ENCODE data around the gene PELI3.
"Not testable (repeated sequence)": the region's sequence is repeated elsewhere in the genome, so short reads cannot be mapped to it uniquely, and the experiment has no call there.

PELI3 gene

GRCh38 chr11:66466225-66467033 lies at the start of gene PELI3:
Gene PELI3, plus strand, starts transcription at chr11:66466905. Its CDS starts 1,224 bp downstream, at chr11:66468129.
- DNase-seq (ENCODE audit: low spot score) = peak; percentile 100

- no peak for DNase-seq (ENCODE audit: low spot score)
Measured at GRCh38 chr11:66417000-66417399, 49.7 kb upstream of the PELI3 start.

GRCh38 chr11:66418168-66418985 lies 48.3 kb upstream of the PELI3 start:
- peak; percentile 99 for DNase-seq (ENCODE audit: low spot score)

DNA sequence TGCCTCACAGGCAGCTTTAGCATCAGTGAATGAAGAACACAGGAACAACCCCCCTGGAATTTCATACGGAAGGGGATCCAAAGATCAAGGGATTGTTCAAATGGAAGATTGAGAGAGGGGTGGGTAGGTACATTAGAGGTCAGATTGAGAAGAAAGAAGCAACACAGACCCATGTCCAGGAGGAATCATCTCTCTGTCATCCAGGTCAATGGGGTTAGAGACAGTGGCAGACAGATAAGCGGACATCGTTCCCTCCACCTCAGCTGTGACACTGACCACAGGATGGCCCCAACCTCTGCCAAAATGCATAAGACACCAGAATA lies 47.8 kb upstream of the PELI3 start:
- no peak for DNase-seq (ENCODE audit: low spot score)

- DNase-seq (ENCODE audit: low spot score) = no peak
Measured at GRCh38 chr11:66419825-66420224, 46.9 kb upstream of the PELI3 start.

GRCh38 chr11:66420671-66421476 lies 45.8 kb upstream of the PELI3 start, which contains the start of gene NPAS4:
Gene NPAS4, plus strand, starts transcription at chr11:66421035. Its CDS starts 145 bp downstream, at chr11:66421180.
- no peak for DNase-seq (ENCODE audit: low spot score)

DNA sequence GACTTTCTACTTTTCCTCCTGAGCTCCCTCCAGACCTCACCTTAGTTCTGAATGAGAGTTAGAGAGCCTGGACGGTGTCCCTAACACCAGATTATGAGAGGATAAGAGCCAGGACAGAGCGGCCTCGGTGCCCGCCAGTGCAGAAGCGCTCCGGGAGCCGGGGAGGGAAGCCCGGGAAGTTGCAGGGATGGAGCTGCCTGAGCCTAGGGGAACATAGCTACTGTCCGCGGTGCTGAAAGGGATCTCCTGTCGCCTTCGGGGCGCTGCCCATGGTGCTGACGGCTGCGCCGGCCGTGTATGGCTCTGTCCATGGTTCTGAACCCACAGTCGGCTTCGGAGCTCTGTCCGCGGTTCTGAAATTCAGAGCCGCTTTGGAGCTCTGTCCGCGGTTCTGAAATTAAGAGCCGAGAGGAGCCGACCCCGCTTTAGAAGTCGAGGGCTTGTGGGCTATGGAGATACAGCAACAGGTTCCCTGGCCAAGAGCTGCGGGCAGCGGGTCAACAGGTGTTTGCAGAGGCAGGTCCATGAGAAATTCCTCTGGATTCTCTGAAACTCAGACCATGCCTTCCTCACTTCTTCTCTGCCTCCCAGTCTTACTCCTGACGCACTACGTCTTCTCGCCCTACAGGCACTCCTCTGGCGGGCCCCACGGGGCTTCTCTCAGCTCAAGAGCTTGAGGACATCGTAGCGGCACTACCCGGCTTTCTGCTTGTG lies 45.1 kb upstream of the PELI3 start:
- DNase-seq (ENCODE audit: low spot score) = peak; percentile 100

GRCh38 chr11:66426314-66426713 lies 40.4 kb upstream of the PELI3 start:
- DNase-seq (ENCODE audit: low spot score) = no peak

DNA sequence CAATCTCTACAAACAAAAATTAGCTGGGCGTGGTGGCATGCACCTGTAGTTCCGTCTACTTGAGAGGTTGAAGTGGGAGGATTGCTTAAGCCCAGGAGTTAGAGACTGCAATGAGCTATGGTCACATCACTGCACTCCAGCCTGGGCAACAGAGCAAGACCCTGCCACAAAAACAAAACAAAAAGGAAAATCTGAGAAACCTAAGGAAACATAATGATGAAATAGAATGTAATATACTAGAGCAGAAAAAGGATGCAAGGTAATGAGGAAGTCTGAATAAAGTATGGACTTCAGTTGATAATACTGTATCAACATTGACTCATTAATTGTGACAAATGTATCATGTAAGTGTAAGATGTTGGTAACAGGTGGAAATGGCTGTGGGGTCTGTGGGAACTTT lies 37.8 kb upstream of the PELI3 start:
- no peak for DNase-seq (ENCODE audit: low spot score)

- peak; percentile 100 for DNase-seq (ENCODE audit: low spot score)
Measured at GRCh38 chr11:66429983-66430602, 36.6 kb upstream of the PELI3 start.

DNA sequence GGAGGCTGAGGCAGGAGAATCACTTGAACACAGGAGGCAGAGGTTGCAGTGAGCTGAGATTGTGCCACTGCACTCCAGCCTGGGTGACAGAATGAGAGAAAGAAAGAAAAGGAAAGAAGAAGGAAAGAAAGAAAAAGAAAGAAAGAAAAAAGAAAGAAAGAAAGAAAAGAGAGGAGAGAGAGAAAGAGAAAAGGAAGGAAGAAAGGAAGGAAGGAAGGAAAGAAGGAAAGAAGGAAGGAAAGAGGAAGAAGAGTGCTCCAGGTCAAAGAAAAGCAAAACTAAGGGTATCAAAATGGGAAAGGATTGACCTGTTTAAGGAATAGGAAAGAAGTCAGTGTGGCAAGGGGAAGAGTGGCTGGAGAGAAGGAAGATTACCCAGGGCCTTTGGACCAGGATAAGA lies 35.4 kb upstream of the PELI3 start:
- not testable (repeated sequence) for DNase-seq (ENCODE audit: low spot score)

DNA sequence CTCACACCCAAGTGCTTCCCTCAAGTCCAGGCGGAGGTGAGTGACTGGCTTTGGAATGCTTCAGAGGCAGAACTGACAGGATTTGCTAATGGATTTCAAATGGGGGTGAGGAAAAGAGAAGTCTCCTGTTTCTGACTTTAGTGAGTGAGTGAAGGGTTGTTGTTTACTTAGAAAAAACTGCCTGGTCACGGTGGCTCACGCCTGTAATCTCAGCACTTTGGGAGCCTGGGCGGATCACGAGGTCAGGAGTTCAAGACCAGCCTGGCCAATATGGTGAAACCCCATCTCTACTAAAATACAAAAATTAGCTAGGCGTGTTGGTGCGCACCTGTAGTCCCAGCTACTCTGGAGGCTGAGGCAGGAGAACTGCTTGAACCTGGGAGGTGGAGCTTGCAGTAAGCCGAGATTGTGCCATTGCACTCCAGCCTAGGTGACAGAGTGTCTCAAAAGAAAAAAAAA lies 34.8 kb upstream of the PELI3 start:
- DNase-seq (ENCODE audit: low spot score) = not testable (repeated sequence)

DNA sequence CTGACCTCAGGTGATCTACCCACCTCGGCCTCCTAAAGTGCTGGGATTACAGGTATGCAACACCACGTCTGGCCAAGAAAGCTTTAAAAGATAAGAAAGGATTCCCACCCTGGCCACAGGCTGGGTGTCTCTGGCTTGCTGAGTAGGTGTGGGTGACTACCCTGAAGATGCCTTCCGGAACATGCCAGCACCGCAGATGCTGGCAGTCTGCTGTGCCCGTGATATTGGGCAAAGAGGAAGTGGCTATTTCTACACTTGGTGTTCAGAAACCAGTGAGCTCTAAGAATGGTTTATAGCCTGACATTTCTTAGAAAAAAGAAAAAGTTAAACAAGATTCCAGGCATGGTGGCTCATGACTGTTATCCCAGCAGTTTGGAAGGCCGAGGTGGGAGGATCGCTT lies 34.1 kb upstream of the PELI3 start:
- no peak for DNase-seq (ENCODE audit: low spot score)

DNA sequence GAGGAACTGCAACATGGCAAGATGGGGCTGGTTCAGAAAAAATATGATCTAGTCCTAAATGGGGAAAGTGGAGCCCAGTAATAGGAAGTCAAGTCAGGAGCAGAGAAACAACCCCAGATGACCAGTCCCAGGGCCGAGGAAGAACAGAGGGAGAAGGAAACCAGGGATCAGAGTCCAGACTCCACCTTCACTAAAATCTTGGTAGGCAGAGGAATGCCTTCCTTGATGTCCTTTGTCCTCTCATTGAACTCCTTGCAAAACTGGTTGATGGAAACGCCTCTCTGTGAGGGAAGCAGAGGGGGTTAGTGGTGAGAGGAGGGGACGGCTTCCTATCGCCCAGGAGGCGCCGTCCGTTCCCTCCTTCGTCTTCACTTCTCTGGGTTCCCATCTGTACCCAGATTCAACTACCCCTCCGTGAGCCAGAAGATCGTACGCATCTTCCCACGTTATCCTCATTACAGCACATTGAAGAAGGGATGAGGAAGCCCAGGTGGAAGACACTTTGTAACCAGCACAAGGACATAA lies 28.7 kb upstream of the PELI3 start:
- DNase-seq (ENCODE audit: low spot score) = no peak

GRCh38 chr11:66438504-66439466 lies 27.9 kb upstream of the PELI3 start, which contains the start of gene MRPL11:
Gene MRPL11, minus strand, starts transcription at chr11:66438848. Its CDS starts 94 bp downstream, at chr11:66438754.
- peak; percentile 100 for DNase-seq (ENCODE audit: low spot score)

DNA sequence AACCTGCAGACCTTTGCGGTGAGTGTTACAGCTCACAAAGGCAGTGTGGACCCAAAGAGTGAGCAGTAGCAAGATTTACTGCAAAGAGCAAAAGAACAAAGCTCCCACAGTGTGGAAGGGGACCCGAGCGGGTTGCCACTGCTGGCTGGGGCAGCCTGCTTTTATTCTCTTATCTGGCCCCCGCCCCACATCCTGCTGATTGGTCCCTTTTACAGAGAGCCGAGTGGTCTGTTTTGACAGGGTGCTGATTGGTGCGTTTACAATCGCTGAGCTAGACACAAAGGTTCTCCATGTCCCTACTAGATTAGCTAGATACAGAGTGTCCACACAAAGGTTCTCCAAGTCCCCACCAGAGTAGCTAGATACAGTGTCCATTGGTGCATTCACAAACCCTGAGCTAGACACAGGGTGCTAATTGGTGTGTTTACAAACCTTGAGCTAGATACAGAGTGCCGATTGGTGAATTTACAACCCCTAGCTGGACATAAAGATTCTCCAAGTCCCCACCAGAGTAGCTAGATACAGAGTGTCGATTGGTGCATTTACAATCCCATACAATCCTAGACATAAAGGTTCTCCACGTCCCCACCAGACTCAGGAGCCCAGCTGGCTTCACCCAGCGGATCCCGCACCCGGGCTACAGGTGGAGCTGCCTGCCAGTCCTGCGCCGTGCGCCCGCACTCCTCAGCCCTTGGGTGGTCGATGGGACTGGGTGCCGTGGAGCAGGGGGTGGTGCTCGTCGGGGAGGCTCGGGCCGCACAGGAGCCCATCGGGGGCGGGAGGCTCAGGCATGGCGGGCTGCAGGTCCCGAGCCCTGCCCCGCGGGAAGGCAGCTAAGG lies 26.4 kb upstream of the PELI3 start:
- DNase-seq (ENCODE audit: low spot score) = not testable (repeated sequence)

DNA sequence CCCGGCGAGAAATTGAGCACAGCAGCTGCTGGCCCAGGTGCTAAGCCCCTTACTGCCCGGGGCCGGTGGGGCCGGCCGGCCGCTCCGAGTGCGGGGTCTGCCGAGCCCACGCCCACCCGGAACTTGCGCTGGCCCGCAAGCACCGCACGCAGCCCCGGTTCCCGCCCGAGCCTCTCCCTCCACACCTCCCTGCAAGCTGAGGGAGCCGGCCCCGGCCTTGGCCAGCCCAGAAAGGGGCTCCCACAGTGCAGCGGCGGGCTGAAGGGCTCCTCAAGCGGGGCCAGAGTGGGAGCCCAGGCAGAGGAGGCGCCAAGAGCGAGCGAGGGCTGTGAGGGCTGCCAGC lies 25.8 kb upstream of the PELI3 start:
- not testable (repeated sequence) for DNase-seq (ENCODE audit: low spot score)

DNA sequence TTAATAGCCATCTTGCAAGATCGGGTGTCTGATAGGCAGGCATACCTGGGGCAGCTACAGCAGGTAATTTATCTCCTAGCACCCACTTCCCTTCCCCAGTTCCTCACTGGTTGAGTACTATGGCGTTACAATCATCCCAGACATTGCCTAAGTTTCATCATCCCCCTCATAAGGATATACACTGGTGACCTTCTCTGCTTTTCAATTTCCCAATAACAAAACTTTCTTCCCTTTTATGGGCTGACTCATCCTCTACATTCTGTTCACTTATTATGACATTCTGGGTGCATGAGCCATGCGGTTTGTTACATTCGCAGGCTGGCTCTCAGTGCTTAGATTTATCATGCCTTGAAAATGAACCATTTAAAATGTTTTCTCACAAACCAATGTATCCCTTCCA lies 23.1 kb upstream of the PELI3 start:
- no peak for DNase-seq (ENCODE audit: low spot score)

DNA sequence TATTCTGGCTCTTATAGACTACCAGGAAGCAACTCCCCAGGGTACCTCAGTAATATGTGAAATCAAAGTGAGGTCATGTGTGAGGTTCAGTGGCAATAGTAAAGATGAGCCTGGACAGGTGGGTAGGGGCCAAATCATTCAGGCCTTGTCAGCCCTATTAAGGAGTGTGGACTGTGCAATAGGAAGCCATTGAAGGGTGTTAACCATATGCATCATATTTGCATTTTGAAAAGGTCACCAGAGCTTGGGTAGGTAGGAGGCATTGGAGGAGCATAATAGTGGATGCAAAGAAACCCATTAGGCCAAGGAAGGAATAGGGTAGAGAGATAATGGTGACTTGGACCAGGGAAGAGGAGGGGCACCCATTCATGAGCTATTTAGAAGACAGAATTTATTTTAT lies 19.7 kb upstream of the PELI3 start:
- DNase-seq (ENCODE audit: low spot score) = no peak
